Transverse colon (tissue), 4 donors: ENCODE measurements around the gene KYNU. TPM values are rescaled to one million over a fixed set of nuclear protein-coding genes. Genes with fewer than 3 reads are reported as not detected.
"Not testable (repeated sequence)": the region's sequence is repeated elsewhere in the genome, so short reads cannot be mapped to it uniquely, and the experiment has no call there.

Source experiments
- DNase-seq: peaks from one replicate; pipeline ENCODE4 v3.0.0-alpha.2; 2019
- H3K27ac ChIP-seq, 4 donors: fragments of 200-600 bp; sonication (generic); 2 replicates each; pipeline ENCODE4 v1.5.1; 2016 to 2018; ENCODE audit warnings: inconsistent platforms in 4 of 4
- H3K27me3 ChIP-seq: fragments of 200-600 bp; sonication (generic); 2 replicates; pipeline ENCODE4 v1.5.1; 2017; ENCODE audit warnings: inconsistent platforms
- H3K36me3 ChIP-seq, 4 donors: fragments of 200-600 bp; sonication (generic); 2 replicates each; pipeline ENCODE4 v1.5.1; 2017 to 2019; ENCODE audit warnings: inconsistent platforms in 4 of 4
- H3K4me1 ChIP-seq, 4 donors: fragments of 200-600 bp; sonication (generic); 2 replicates each; pipeline ENCODE4 v1.5.1; 2017 to 2020; ENCODE audit warnings: inconsistent platforms in 4 of 4
- H3K4me3 ChIP-seq, 4 donors: fragments of 200-600 bp; sonication (generic); 1 replicate in 1 of 4; 2 replicates in 3 of 4; pipeline versions ENCODE4 v1.5.1 to v1.6.1; 2017 to 2019; ENCODE audit warnings: inconsistent platforms in 4 of 4
- H3K9me3 ChIP-seq, 2 donors: fragments of 200-600 bp; sonication (generic); 2 replicates each; pipeline ENCODE4 v1.5.1; 2017 to 2019; ENCODE audit warnings: inconsistent platforms in 2 of 2
- CTCF ChIP-seq, 5 experiments: fragments of 200-600 bp in 3 of 5; fragments of 450-650 bp in 2 of 5; sonication (generic) in 3 of 5; IDR thresholded peaks; 1 replicate in 2 of 5; 2 replicates in 3 of 5; pipeline ENCODE4 v1.5.1; 2016 to 2017; ENCODE audit warnings: antibody characterized with exemption in 5 of 5, inconsistent platforms in 3 of 5, mild to moderate bottlenecking in 2 of 5, moderate library complexity in 1 of 5
- EP300 ChIP-seq: sonication (generic); formaldehyde crosslinking; IDR thresholded peaks from one replicate; pipeline ENCODE4 v1.6.1; 2017; ENCODE audit warnings: antibody characterized with exemption, low read depth
- POLR2A ChIP-seq: fragments of 450-650 bp; IDR thresholded peaks from one replicate; pipeline ENCODE4 v1.6.1; 2016; ENCODE audit warnings: antibody characterized with exemption, mild to moderate bottlenecking, moderate library complexity
- POLR2AphosphoS5 ChIP-seq, 3 donors: sonication (generic); formaldehyde crosslinking; IDR thresholded peaks; one replicate each; pipeline ENCODE4 v1.6.1; 2016; ENCODE audit warnings: antibody characterized with exemption in 3 of 3
- whole genome bisulfite sequencing, 2 donors: methylation state at CpG; one replicate each; pipeline ENCODE4 v1.1.5; 2018; ENCODE audit warnings: low coverage in 1 of 2; 5-methylcytosine and 5-hydroxymethylcytosine counted together
- in situ Hi-C, 4 donors: fragments of 200-750 bp; cut with MboI; loops; one replicate each; pipeline versions ENCODE4 v1.15.0 to v1.15.1; 2017; ENCODE audit warnings: low sequenced_read_pairs in 3 of 4, low pct_ligation_motif_present in 1 of 4, low pct_unique_long_range_greater_than_20kb in 1 of 4
- intact Hi-C: fragments of 100-400 bp; cut with DNase I; formaldehyde crosslinking; loops from one replicate; pipeline ENCODE4 v1.15.1; 2023; ENCODE audit warnings: low total_unique reads
- total RNA-seq, 4 donors: library from RNA; depleted of rRNA; stranded (reverse); fragments of >200 nt; gene quantifications; one replicate each; pipeline ENCODE4 v1.1.0, GENCODE V29; 2016

Gene KYNU
- total RNA-seq, 4 donors from 2014 or later: 1.2 to 4.6 TPM; not detected in 2

- no peak overlapping the region for H3K4me3 ChIP-seq
- H3K27me3 ChIP-seq: no peaks in the 10 kb centered on the region
- H3K4me1 ChIP-seq: peaks cover 0 to 29% (median 9%) of the 10 kb centered on the region in 4 donors
- 43 to 46% methylated on average over 1 to 12 of the region's 12 CpGs for WGBS, 2 donors
- peak in 1 of 3 donors; percentile 14 for TF ChIP-seq POLR2AphosphoS5 (IDR thresholded peaks at IDR 0.05)
- TF ChIP-seq CTCF (IDR thresholded peaks at IDR 0.05): no peak
- peak; percentile 77 for DNase-seq
- in situ Hi-C loops (no loop called here), intact Hi-C loops (no loop called here)
- no peaks in the 10 kb centered on the region for H3K9me3 ChIP-seq
- H3K36me3 ChIP-seq: no peaks in the 10 kb centered on the region
- peak overlapping the region; percentile 13 to 73 (median 56) for H3K27ac ChIP-seq
Observed at GRCh38 chr2:142868229-142868762, 9.2 kb upstream of the KYNU start.

DNA sequence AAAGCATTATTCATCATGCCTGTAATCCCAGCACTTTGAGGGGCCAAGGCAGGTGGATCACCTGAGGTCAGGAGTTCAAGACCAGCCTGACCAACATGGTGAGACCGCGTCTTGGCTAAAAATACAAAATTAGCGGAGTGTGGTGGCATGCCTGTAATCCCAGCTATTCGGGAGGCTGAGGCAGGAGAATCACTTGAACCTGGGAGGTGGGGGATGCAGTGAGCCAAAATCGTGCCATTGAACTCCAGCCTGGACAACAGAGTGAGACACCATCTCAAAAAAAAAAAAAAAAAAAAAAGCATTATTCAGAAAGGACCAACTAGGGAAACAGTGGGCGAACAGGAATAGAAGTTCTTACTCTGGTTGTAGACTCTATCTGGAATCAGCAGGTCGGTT is 8.4 kb upstream of the KYNU start:
- Histone ChIP-seq H3K4me1 (peaks cover 0 to 30% (median 9%) of the 10 kb centered on the region in 4 donors), H3K27ac (peak overlapping the region in 3 of 4 donors; percentile 54 to 73 (median 57))
- in situ Hi-C loops, H3K4me3 ChIP-seq, H3K9me3 ChIP-seq, H3K27me3 ChIP-seq, intact Hi-C loops, DNase-seq, H3K36me3 ChIP-seq: not testable (repeated sequence)
- WGBS, 2 donors: 82 to 86% methylated on average over 6 to 7 of the region's 7 CpGs

DNA sequence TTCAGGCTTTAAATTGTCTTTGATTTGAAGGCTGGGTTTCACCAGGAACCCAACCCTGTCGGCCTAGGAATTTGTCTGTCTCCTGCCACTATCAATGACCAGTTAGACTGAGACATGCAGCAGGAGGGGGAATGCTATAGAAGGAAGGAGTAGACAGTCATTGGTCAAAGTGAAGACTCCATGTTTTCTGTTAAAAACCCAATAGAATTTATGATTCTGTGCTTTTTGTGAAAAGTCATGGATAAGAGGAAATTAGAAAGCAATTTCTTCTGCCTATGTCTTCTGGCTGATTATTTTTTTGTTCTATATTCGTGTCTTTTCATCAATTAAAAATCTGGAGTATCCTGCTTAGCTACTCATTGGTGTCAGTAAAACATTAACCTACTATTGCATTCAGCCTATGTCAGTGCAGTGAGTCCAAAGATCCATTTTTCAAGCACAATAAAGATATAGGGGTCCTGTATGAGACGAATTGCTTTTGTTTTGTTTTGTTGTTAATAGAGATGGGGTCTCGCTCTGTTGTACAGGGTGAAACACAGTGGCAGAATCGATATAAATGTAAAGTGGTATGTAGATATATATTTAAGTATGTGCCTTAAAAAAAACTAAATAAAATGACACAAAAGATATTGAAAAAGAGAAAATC is 7.9 kb upstream of the KYNU start:
- in situ Hi-C loops: no loop called here
- no peak for DNase-seq
- 43 to 53% methylated on average over 5 of the region's 5 CpGs for WGBS, 2 donors
- no peaks in the 10 kb centered on the region for H3K9me3 ChIP-seq
- H3K4me3 ChIP-seq: no peak overlapping the region
- no peaks in the 10 kb centered on the region for H3K36me3 ChIP-seq
- H3K27ac ChIP-seq: peak overlapping the region in 2 of 4 donors; percentile 57 to 73
- H3K27me3 ChIP-seq: no peaks in the 10 kb centered on the region
- intact Hi-C loops: no loop called here
- TF ChIP-seq POLR2A (no peak), CTCF (IDR thresholded peaks at IDR 0.05) (no peak), EP300 (no peak), POLR2AphosphoS5 (IDR thresholded peaks at IDR 0.05) (no peak)
- peaks cover 0 to 35% (median 9%) of the 10 kb centered on the region in 4 donors for H3K4me1 ChIP-seq

- H3K4me3 ChIP-seq: no peak overlapping the region
- in situ Hi-C loops (no loop called here), intact Hi-C loops (no loop called here)
- no peak for DNase-seq
- no peak overlapping the region for H3K27ac ChIP-seq
- H3K4me1 ChIP-seq: peaks cover 0 to 36% (median 9%) of the 10 kb centered on the region in 4 donors
- WGBS, 2 donors: 51 to 92% methylated on average over 2 of the region's 2 CpGs
- H3K27me3 ChIP-seq: no peaks in the 10 kb centered on the region
- no peak for TF ChIP-seq POLR2AphosphoS5 (IDR thresholded peaks at IDR 0.05)
- no peak for TF ChIP-seq POLR2A
- no peak for TF ChIP-seq CTCF (IDR thresholded peaks at IDR 0.05)
- no peaks in the 10 kb centered on the region for H3K36me3 ChIP-seq
- H3K9me3 ChIP-seq: no peaks in the 10 kb centered on the region
Observed at GRCh38 chr2:142870526-142870925, 6.9 kb upstream of the KYNU start.

GRCh38 chr2:142871396-142871795 is 6.1 kb upstream of the KYNU start:
- intact Hi-C loops (no loop called here), in situ Hi-C loops (no loop called here)
- no peaks in the 10 kb centered on the region for H3K36me3 ChIP-seq

More at GRCh38 chr2:142871396-142871795, 6.1 kb upstream of the KYNU start:
- Histone ChIP-seq H3K4me3 (no peak overlapping the region), H3K9me3 (no peaks in the 10 kb centered on the region), H3K27ac (no peak overlapping the region), H3K4me1 (peaks cover 0 to 36% (median 9%) of the 10 kb centered on the region in 4 donors), H3K27me3 (no peaks in the 10 kb centered on the region)
- no peak for DNase-seq
- TF ChIP-seq EP300: no peak
- WGBS, 2 donors: 74 to 87% methylated on average over 5 to 6 of the region's 6 CpGs
